BJ (cell line): ENCODE results near the gene PHLDA1. TPM values are rescaled to one million over a fixed set of nuclear protein-coding genes. Genes with fewer than 3 reads are reported as not detected.

Source experiments
- CTCF ChIA-PET: fragments of 350-600 bp; formaldehyde crosslinking; extraction: SDS; loops from one replicate; lab custom pipeline; 2021; ENCODE audit warnings: antibody characterized with exemption, inconsistent platforms; lab: Yijun Ruan, JAX
- POLR2A ChIA-PET: fragments of 300-600 bp; sonication (Branson Sonifier 250); formaldehyde crosslinking; extraction: SDS; loops from one replicate; lab custom pipeline; 2021; ENCODE audit warnings: antibody characterized with exemption; lab: Charles Lee
- DNase-seq: peaks from one replicate; pipeline ENCODE4 v3.0.0-alpha.2; 2011; ENCODE audit warnings: low read depth
- H3K27me3 ChIP-seq: 2 replicates; pipeline ENCODE4 v1.6.0; 2011; ENCODE audit warnings: low read length; ENCODE audit not compliant: control insufficient read depth, insufficient read depth
- H3K36me3 ChIP-seq: 2 replicates; pipeline ENCODE4 v1.5.1; 2011; ENCODE audit warnings: low read length; ENCODE audit not compliant: control insufficient read depth, insufficient read depth
- H3K4me3 ChIP-seq: 2 replicates; pipeline ENCODE4 v1.5.1; 2011; ENCODE audit warnings: low read depth, mild to moderate bottlenecking, control low read depth, low read length
- CTCF ChIP-seq: IDR thresholded peaks from 2 replicates; pipeline ENCODE4 v1.5.1; 2011; ENCODE audit warnings: low read depth, mild to moderate bottlenecking, control low read depth, inconsistent platforms, low read length, moderate library complexity; ENCODE audit not compliant: insufficient read depth
- polyA plus RNA-seq: library from polyadenylated mRNA; depleted of rRNA; stranded (reverse); fragments of >200 nt; gene quantifications from 2 replicates; pipeline ENCODE4 v1.2.3, GENCODE V29; 2011

Gene PHLDA1
- polyA plus RNA-seq, 1 experiment, result 8.1 TPM

- ChIA-PET POLR2A (no interaction called here), CTCF (no interaction called here)
- no peak for DNase-seq
- Histone ChIP-seq H3K27me3 (no peaks in the 10 kb centered on the region), H3K36me3 (no peaks in the 10 kb centered on the region), H3K4me3 (no peak overlapping the region)
- no peak for TF ChIP-seq CTCF
Measured at GRCh38 chr12:75982169-75982564, 49.4 kb downstream of the PHLDA1 start.

- Histone ChIP-seq H3K4me3 (no peak overlapping the region), H3K27me3 (no peaks in the 10 kb centered on the region), H3K36me3 (no peaks in the 10 kb centered on the region)
- no peak for DNase-seq
- ChIA-PET POLR2A (no interaction called here), CTCF (no interaction called here)
- no peak for TF ChIP-seq CTCF
Measured at GRCh38 chr12:75981247-75982168, 50.1 kb downstream of the PHLDA1 start.

GRCh38 chr12:75979181-75979580 is 52.4 kb downstream of the PHLDA1 start:
- TF ChIP-seq CTCF, result no peak

GRCh38 chr12:75978677-75979076 is 52.9 kb downstream of the PHLDA1 start:
- Histone ChIP-seq H3K36me3 (no peaks in the 10 kb centered on the region), H3K4me3 (no peak overlapping the region), H3K27me3 (no peaks in the 10 kb centered on the region)
- POLR2A ChIA-PET, result no interaction called here
- DNase-seq, result no peak
- no peak for TF ChIP-seq CTCF
- CTCF ChIA-PET, result interaction anchor here (1.5 to 1.9 kb wide), 2 partner anchors 50 to 58 kb away, joined by 3 to 6 read pairs; no protein-coding TSS in a partner anchor

More at GRCh38 chr12:75979181-75979580, 52.4 kb downstream of the PHLDA1 start:
- Histone ChIP-seq H3K36me3 (no peaks in the 10 kb centered on the region), H3K27me3 (no peaks in the 10 kb centered on the region), H3K4me3 (no peak overlapping the region)
- no peak for DNase-seq
- POLR2A ChIA-PET, result no interaction called here
- CTCF ChIA-PET, result interaction anchor here (0.6 to 1.9 kb wide), 5 partner anchors 32 to 58 kb away, joined by 3 to 6 read pairs (median 3); no protein-coding TSS in a partner anchor

GRCh38 chr12:75977952-75978671 is 53.5 kb downstream of the PHLDA1 start:
- POLR2A ChIA-PET, result no interaction called here
- DNase-seq, result peak; percentile 98
- no peak for TF ChIP-seq CTCF
- Histone ChIP-seq H3K4me3 (no peak overlapping the region), H3K36me3 (no peaks in the 10 kb centered on the region), H3K27me3 (no peaks in the 10 kb centered on the region)
- CTCF ChIA-PET, result interaction anchor here (0.8 to 1.9 kb wide), 4 partner anchors 50 to 452 kb away, joined by 3 to 6 read pairs (median 3); no protein-coding TSS in a partner anchor
